ENCODE results near the gene NINJ2. TPM values are rescaled to one million over a fixed set of nuclear protein-coding genes. Genes with fewer than 3 reads are reported as not detected.

NINJ2 gene
- total RNA-seq, 1 donor from 2014 or later: 8.6 TPM

GRCh38 chr12:627863-628741 is 35.1 kb downstream of the NINJ2 start:
- intact Hi-C loops (cut with DNase I): no loop called here
- no peak for DNase-seq (ENCODE audit: missing footprints)
- ATAC-seq: no peak

GRCh38 chr12:627285-627684 is 36.0 kb downstream of the NINJ2 start:
- intact Hi-C loops (cut with DNase I): no loop called here
- ATAC-seq (no peak), DNase-seq (ENCODE audit: missing footprints) (no peak)

- DNase-seq (ENCODE audit: missing footprints): no peak
- intact Hi-C loops (cut with DNase I): no loop called here
- ATAC-seq: peak; percentile 45
These were observed 37.2 kb downstream of the NINJ2 start for GRCh38 chr12:625998-626397.

GRCh38 chr12:623865-624372 is 39.3 kb downstream of the NINJ2 start:
- no peak for DNase-seq (ENCODE audit: missing footprints)
- ATAC-seq: no peak
- intact Hi-C loops (cut with DNase I): loop anchor here (2.0 kb wide), 1 partner anchor 33 kb away; no protein-coding TSS in a partner anchor

GRCh38 chr12:623172-623864 is 39.9 kb downstream of the NINJ2 start:
- DNase-seq (ENCODE audit: missing footprints): no peak
- peak; percentile 73 for ATAC-seq
- intact Hi-C loops (cut with DNase I): loop anchor here (2.0 kb wide), 1 partner anchor 33 kb away; no protein-coding TSS in a partner anchor

GRCh38 chr12:622416-622815 is 40.8 kb downstream of the NINJ2 start:
- intact Hi-C loops (cut with DNase I): loop anchor here (2.0 kb wide), 1 partner anchor 32 kb away; no protein-coding TSS in a partner anchor
- no peak for ATAC-seq
- DNase-seq (ENCODE audit: missing footprints): no peak

GRCh38 chr12:619346-619745 is 43.9 kb downstream of the NINJ2 start:
- peak; percentile 21 for ATAC-seq
- intact Hi-C loops (cut with DNase I): no loop called here
- DNase-seq (ENCODE audit: missing footprints): no peak

- no peak for DNase-seq (ENCODE audit: missing footprints)
- ATAC-seq: no peak
- intact Hi-C loops (cut with DNase I): no loop called here
These were observed 44.6 kb downstream of the NINJ2 start for GRCh38 chr12:618605-619004.

- ATAC-seq: peak; percentile 74
- peak; percentile 89 for DNase-seq (ENCODE audit: missing footprints)
- intact Hi-C loops (cut with DNase I): no loop called here
These were observed 45.8 kb downstream of the NINJ2 start for GRCh38 chr12:617304-617915.

GRCh38 chr12:615620-616019 is 47.6 kb downstream of the NINJ2 start:
- DNase-seq (ENCODE audit: missing footprints) (no peak), ATAC-seq (peak; percentile 64)
- intact Hi-C loops (cut with DNase I): loop anchor here (2.0 kb wide), 1 partner anchor 25 kb away; no protein-coding TSS in a partner anchor

- intact Hi-C loops (cut with DNase I): loop anchor here (2.0 kb wide), 1 partner anchor 24 kb away; no protein-coding TSS in a partner anchor
- DNase-seq (ENCODE audit: missing footprints) (no peak), ATAC-seq (no peak)
These were observed 48.8 kb downstream of the NINJ2 start for GRCh38 chr12:614411-614970.

- intact Hi-C loops (cut with DNase I): loop anchor here (2.0 kb wide), 1 partner anchor 23 kb away; no protein-coding TSS in a partner anchor
- ATAC-seq: no peak
- DNase-seq (ENCODE audit: missing footprints): no peak
These were observed 49.2 kb downstream of the NINJ2 start for GRCh38 chr12:613996-614395.

GRCh38 chr12:612886-613285 is 50.4 kb downstream of the NINJ2 start:
- intact Hi-C loops (cut with DNase I): no loop called here
- ATAC-seq (no peak), DNase-seq (ENCODE audit: missing footprints) (no peak)

GRCh38 chr12:612293-612692 is 51.0 kb downstream of the NINJ2 start:
- ATAC-seq (no peak), DNase-seq (ENCODE audit: missing footprints) (no peak)
- intact Hi-C loops (cut with DNase I): no loop called here

GRCh38 chr12:611721-612120 is 51.5 kb downstream of the NINJ2 start:
- DNase-seq (ENCODE audit: missing footprints) (no peak), ATAC-seq (no peak)
- intact Hi-C loops (cut with DNase I): no loop called here

- intact Hi-C loops (cut with DNase I): no loop called here
- ATAC-seq: no peak
- no peak for DNase-seq (ENCODE audit: missing footprints)
These were observed 54.3 kb downstream of the NINJ2 start for GRCh38 chr12:608921-609320.

GRCh38 chr12:608413-608812 is 54.8 kb downstream of the NINJ2 start:
- ATAC-seq (no peak), DNase-seq (ENCODE audit: missing footprints) (no peak)
- intact Hi-C loops (cut with DNase I): no loop called here

- DNase-seq (ENCODE audit: missing footprints) (no peak), ATAC-seq (peak; percentile 45)
- intact Hi-C loops (cut with DNase I): loop anchor here (2.0 kb wide), 1 partner anchor 17 kb away; no protein-coding TSS in a partner anchor
These were observed 55.7 kb downstream of the NINJ2 start for GRCh38 chr12:607541-608001.

- peak; percentile 27 for ATAC-seq
- intact Hi-C loops (cut with DNase I): no loop called here
- no peak for DNase-seq (ENCODE audit: missing footprints)
These were observed 58.3 kb downstream of the NINJ2 start for GRCh38 chr12:604956-605355.
